HEK293 (cell line): ENCODE data around the gene ADAMTS9.

Experiments used
- AEBP2 ChIP-seq: fragments of 450-650 bp; formaldehyde crosslinking; IDR thresholded peaks from 2 replicates; pipeline ENCODE4 v1.5.1; 2016; ENCODE audit warnings: missing biosample characterization, missing genetic modification characterization, borderline replicate concordance
- CTCF ChIP-seq: fragments of 450-650 bp; formaldehyde crosslinking; IDR thresholded peaks from 2 replicates; pipeline ENCODE4 v1.5.1; 2016; ENCODE audit warnings: missing biosample characterization, missing genetic modification characterization
- SP2 ChIP-seq: fragments of 450-650 bp; formaldehyde crosslinking; IDR thresholded peaks from 2 replicates; pipeline ENCODE4 v1.5.1; 2016; ENCODE audit warnings: missing biosample characterization, missing genetic modification characterization
- ZFP3 ChIP-seq: fragments of 450-650 bp; formaldehyde crosslinking; IDR thresholded peaks from 2 replicates; pipeline ENCODE4 v1.5.1; 2016; ENCODE audit warnings: low read depth, missing biosample characterization, missing genetic modification characterization

- TF ChIP-seq CTCF (tag by site-specific recombination) (no peak), SP2 (tag by site-specific recombination) (no peak), AEBP2 (tag by site-specific recombination) (no peak), ZFP3 (no peak)
These were observed 124.0 kb downstream of the ADAMTS9 start for GRCh38 chr3:64563751-64564150.
